ENCODE data around the gene FAM20A. TPM values are rescaled to one million over a fixed set of nuclear protein-coding genes. Genes with fewer than 3 reads are reported as not detected.

FAM20A gene
- total RNA-seq, 1 donor from 2014 or later = 2.9 TPM

DNA sequence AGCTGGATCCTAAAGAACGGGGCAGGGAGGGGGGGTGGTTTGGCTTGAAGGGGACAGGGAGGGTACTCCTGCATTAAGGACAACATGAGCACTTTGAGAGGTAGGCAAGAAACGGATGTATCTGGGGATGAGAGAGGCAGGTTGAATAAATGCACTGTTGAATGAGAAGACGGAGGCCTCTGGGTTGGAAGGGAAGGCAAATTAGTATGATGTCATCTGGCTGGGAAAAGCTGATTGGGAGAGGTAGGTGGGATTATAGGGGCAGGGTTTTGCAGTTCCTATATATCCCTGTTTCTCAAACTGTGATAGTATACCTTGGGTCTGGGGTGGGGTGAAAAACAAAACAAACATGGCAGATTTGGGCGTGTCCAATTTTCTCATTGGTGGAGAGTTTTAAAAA, 44.6 kb downstream of the FAM20A start:
- Histone ChIP-seq H3K9me3 (replicated peaks) (no peaks in the 10 kb centered on the region), H3K4me1 (peaks cover 10% of the 10 kb centered on the region), H3K27ac (replicated peaks) (no peak overlapping the region), H3K36me3 (peaks cover 14% of the 10 kb centered on the region), H3K27me3 (ENCODE audit: low read depth) (no peaks in the 10 kb centered on the region), H3K4me3 (no peak overlapping the region)
- intact Hi-C loops (cut with micrococcal nuclease) = no loop called here
- TF ChIP-seq, protein P1, sequence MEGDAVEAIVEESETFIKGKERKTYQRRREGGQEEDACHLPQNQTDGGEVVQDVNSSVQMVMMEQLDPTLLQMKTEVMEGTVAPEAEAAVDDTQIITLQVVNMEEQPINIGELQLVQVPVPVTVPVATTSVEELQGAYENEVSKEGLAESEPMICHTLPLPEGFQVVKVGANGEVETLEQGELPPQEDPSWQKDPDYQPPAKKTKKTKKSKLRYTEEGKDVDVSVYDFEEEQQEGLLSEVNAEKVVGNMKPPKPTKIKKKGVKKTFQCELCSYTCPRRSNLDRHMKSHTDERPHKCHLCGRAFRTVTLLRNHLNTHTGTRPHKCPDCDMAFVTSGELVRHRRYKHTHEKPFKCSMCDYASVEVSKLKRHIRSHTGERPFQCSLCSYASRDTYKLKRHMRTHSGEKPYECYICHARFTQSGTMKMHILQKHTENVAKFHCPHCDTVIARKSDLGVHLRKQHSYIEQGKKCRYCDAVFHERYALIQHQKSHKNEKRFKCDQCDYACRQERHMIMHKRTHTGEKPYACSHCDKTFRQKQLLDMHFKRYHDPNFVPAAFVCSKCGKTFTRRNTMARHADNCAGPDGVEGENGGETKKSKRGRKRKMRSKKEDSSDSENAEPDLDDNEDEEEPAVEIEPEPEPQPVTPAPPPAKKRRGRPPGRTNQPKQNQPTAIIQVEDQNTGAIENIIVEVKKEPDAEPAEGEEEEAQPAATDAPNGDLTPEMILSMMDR (IDR thresholded peaks at IDR 0.05; ENCODE audit: borderline replicate concordance) = no peak
- no peak for DNase-seq

DNA sequence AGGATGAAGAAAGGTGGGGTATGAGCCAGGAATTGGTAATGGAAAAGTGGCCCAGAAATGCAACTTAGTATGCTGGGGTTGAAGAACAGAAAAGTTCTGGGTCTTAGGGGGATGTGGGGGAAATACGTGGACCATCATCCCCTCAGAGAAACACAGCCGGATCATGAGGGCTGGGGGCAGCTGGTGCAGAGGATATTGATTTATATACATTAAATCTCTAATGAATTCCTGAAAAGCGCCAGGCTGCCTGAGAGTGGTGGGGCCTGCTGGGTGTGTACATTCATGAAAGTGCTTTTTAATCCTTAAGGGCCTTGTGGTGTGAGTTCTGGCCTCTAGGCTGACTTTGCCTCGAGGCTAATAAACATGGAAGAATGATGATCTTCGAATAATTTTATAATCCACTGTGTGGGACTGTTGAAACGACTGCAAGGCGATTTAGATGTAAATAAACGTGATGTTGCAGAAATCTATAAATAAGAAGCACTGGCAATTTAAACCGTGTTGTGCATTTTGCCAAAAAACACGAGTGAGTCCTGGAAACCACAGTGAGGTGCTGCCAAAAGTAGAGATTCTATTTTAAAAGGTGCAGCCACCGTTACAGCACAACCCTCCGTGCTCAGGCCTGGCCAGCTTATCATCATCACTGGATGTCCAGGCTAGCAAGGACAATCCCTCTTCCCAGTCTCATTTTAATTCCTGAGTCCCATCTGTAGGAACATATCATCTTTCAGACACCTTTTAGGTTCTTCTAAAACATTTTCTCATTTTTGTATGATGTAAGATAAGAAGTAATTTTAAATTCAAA, 56.9 kb downstream of the FAM20A start:
- no peak overlapping the region for H3K4me3 ChIP-seq
- H3K9me3 ChIP-seq (replicated peaks) = peaks cover 7% of the 10 kb centered on the region
- no peaks in the 10 kb centered on the region for H3K27me3 ChIP-seq (ENCODE audit: low read depth)
- DNase-seq = no peak
- intact Hi-C loops (cut with micrococcal nuclease) = no loop called here
- H3K27ac ChIP-seq (replicated peaks) = peak overlapping the region; percentile 22
- TF ChIP-seq, protein P1 (IDR thresholded peaks at IDR 0.05; ENCODE audit: borderline replicate concordance) = no peak
- peaks cover 10% of the 10 kb centered on the region for H3K4me1 ChIP-seq
- H3K36me3 ChIP-seq = peaks cover 12% of the 10 kb centered on the region

DNA sequence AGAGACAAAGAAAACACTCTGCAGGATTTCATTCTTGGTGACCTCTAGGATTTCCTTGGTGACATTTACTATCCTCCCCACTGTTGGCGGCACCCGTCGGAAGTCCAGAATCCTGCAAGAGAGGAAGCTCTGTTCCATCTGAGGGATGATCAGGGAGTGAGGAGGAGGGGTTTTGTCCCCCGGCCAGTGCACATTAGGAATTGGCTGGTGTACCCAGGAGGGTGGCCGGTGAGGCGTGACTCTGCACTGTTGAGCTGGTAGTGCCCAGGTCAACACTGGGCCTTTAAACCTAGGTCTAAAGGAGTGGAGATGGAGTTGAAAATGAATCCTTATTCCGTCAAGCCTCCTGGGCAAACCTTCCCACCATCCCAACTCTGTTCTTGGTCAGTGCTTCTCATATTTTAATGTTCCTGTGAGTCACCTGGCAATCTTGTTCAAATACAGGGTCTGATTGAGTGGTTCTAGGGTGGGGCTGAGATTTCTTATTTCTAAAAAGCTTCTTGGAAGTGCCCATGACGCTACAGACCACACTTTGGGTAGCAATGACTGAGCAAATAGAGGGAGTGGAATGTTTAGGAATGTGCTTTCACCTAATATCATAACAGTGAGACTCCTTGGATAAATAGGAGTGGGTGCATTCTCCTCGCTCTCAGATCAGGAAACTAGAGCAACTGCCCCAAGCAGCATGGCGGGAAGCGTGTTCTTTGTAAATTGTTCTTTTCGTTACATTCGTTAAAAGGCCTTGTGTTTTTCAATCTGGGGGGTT, 58.3 kb downstream of the FAM20A start:
- H3K36me3 ChIP-seq = peaks cover 26% of the 10 kb centered on the region
- H3K27me3 ChIP-seq (ENCODE audit: low read depth) = no peaks in the 10 kb centered on the region
- H3K4me3 ChIP-seq = no peak overlapping the region
- TF ChIP-seq, protein P1 (IDR thresholded peaks at IDR 0.05; ENCODE audit: borderline replicate concordance) = no peak
- H3K4me1 ChIP-seq = peaks cover 17% of the 10 kb centered on the region
- DNase-seq = no peak
- intact Hi-C loops (cut with micrococcal nuclease) = no loop called here
- H3K9me3 ChIP-seq (replicated peaks) = peaks cover 7% of the 10 kb centered on the region
- no peak overlapping the region for H3K27ac ChIP-seq (replicated peaks)

DNA sequence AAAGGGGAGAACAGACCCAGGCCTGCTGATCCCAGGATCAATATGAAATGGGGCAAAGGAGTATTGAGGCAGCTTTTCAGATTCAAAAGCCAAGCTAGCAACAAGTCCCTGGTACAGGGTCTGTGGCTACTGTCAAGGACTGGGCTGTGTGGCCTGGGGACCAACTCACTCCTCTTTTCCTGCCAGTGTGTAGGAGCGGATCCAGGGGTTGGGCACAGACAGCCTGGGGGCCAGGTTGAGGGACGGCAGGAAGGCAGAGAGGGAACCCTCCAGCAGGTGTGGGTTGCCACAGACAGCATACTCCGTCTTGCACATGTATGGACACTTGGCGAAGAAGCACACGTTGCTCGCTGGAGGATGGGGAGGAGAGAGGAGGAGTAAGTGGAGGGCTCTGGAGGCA, 59.4 kb downstream of the FAM20A start:
- Histone ChIP-seq H3K36me3 (peaks cover 37% of the 10 kb centered on the region), H3K27me3 (ENCODE audit: low read depth) (no peaks in the 10 kb centered on the region), H3K27ac (replicated peaks) (no peak overlapping the region), H3K4me3 (no peak overlapping the region), H3K9me3 (replicated peaks) (peaks cover 1% of the 10 kb centered on the region), H3K4me1 (peaks cover 22% of the 10 kb centered on the region)
- TF ChIP-seq, protein P1 (IDR thresholded peaks at IDR 0.05; ENCODE audit: borderline replicate concordance) = no peak
- no peak for DNase-seq
- intact Hi-C loops (cut with micrococcal nuclease) = no loop called here

DNA sequence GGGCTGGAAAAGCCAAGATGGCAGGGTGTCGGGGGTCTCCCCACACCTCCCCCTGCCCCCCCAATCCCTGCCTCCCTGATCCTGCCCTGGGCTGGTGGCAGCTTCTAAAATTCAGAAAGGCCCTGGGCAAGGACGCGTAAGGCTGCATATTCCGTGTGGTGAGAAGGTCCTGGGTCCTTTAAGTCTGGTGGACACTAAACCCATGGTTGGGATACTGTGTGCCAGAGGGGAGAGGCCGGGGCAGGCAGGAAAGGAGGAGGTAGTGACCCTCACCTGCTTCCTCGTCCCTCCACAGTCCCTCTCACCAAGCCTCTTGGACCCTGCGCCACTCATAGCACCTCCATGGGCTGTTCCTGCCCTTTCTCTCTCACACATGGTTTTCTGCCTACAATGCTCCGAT, 60.2 kb downstream of the FAM20A start:
- Histone ChIP-seq H3K4me1 (peaks cover 30% of the 10 kb centered on the region), H3K27me3 (ENCODE audit: low read depth) (no peaks in the 10 kb centered on the region), H3K36me3 (peaks cover 45% of the 10 kb centered on the region), H3K4me3 (no peak overlapping the region), H3K27ac (replicated peaks) (peak overlapping the region; percentile 23), H3K9me3 (replicated peaks) (no peaks in the 10 kb centered on the region)
- no peak for DNase-seq
- intact Hi-C loops (cut with micrococcal nuclease) = no loop called here
- TF ChIP-seq, protein P1 (IDR thresholded peaks at IDR 0.05; ENCODE audit: borderline replicate concordance) = no peak
